K562 (cell line): ENCODE measurements around the gene ERVK3-1. TPM values are rescaled to one million over a fixed set of nuclear protein-coding genes. Genes with fewer than 3 reads are reported as not detected.

Experiments used
- ILK ChIP-seq: fragments of 450-650 bp; IDR thresholded peaks from 2 replicates; pipeline ENCODE4 v1.6.1; 2016; ENCODE audit warnings: missing genetic modification characterization, low read depth, mild to moderate bottlenecking, missing compliant biosample characterization, moderate library complexity, borderline replicate concordance
- MIER1 ChIP-seq: fragments of 450-650 bp; IDR thresholded peaks from 2 replicates; pipeline ENCODE4 v1.6.1; 2016; ENCODE audit warnings: antibody characterized with exemption, mild to moderate bottlenecking, low read depth
- MTF1 ChIP-seq: fragments of 250-450 bp; sonication (Bioruptor Pico); IDR thresholded peaks from 2 replicates; pipeline ENCODE4 v1.9.0; 2021; ENCODE audit warnings: moderate library complexity, mild to moderate bottlenecking, inconsistent platforms, borderline replicate concordance
- polyA plus RNA-seq, 8 experiments: library from polyadenylated mRNA; depleted of rRNA in 4 of 8; stranded (reverse) in 5 of 8; unstranded in 3 of 8; fragments of >200 nt; fragmentation: Nextera tagmentation in 2 of 8; fragmentation: Illumina TruSeq in 1 of 8; extraction: Ambion mirVana in 2 of 8; extraction: Trizol in 1 of 8; gene quantifications; 2 replicates each; pipeline versions ENCODE4 v1.2.1 to v1.2.3, GENCODE V29; 2011 to 2014; ENCODE audit warnings: inconsistent platforms in 1 of 8, missing spikeins in 1 of 8
- total RNA-seq, 7 experiments: library from RNA; depleted of rRNA in 6 of 7; stranded (reverse); fragments of >200 nt in 6 of 7; fragmentation: Illumina TruSeq in 2 of 7; extraction: Trizol in 2 of 7; gene quantifications; 2 replicates each; pipeline versions ENCODE4 v1.2.1 to v1.2.3, GENCODE V29; 2011 to 2021; ENCODE audit warnings: low replicate concordance in 1 of 7
- TF ChIP-seq, protein P1 (sequence below): fragments of 200-800 bp; sonication (Bioruptor generic); IDR thresholded peaks from 2 replicates; pipeline ENCODE4 v1.6.1; 2016; ENCODE audit warnings: missing genetic modification characterization, missing compliant biosample characterization
- TF ChIP-seq, protein P2 (sequence below): fragments of 450-650 bp; IDR thresholded peaks from 2 replicates; pipeline ENCODE4 v1.6.1; 2018; ENCODE audit warnings: mild to moderate bottlenecking, low read depth; ENCODE audit not compliant: partially characterized antibody

Gene ERVK3-1
- total and polyA plus RNA-seq, 9 of the 15 experiments (the other 6 are each of a cell fraction or from before 2014, with no cell fraction given): 87.6 to 299 (median 119) TPM

DNA sequence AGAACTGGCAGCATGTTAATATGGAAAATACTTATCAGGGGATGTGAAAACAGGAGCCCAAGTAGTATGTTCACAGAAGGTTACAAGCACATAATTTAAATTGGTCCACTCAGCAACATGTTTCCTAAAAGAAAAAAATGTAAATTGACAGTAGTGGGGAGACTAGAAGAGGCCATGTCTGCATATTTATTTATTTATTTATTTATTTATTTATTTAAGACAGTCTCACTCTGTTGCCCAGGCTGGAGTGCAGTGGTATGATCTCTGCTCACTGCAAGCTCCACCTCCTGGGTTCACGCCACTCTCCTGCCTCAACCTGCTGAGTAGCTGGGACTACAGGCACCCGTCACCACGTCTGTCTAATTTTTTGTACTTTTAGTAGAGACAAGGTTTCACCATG lies 40.1 kb upstream of the ERVK3-1 start (continued):
- TF ChIP-seq, protein P1, sequence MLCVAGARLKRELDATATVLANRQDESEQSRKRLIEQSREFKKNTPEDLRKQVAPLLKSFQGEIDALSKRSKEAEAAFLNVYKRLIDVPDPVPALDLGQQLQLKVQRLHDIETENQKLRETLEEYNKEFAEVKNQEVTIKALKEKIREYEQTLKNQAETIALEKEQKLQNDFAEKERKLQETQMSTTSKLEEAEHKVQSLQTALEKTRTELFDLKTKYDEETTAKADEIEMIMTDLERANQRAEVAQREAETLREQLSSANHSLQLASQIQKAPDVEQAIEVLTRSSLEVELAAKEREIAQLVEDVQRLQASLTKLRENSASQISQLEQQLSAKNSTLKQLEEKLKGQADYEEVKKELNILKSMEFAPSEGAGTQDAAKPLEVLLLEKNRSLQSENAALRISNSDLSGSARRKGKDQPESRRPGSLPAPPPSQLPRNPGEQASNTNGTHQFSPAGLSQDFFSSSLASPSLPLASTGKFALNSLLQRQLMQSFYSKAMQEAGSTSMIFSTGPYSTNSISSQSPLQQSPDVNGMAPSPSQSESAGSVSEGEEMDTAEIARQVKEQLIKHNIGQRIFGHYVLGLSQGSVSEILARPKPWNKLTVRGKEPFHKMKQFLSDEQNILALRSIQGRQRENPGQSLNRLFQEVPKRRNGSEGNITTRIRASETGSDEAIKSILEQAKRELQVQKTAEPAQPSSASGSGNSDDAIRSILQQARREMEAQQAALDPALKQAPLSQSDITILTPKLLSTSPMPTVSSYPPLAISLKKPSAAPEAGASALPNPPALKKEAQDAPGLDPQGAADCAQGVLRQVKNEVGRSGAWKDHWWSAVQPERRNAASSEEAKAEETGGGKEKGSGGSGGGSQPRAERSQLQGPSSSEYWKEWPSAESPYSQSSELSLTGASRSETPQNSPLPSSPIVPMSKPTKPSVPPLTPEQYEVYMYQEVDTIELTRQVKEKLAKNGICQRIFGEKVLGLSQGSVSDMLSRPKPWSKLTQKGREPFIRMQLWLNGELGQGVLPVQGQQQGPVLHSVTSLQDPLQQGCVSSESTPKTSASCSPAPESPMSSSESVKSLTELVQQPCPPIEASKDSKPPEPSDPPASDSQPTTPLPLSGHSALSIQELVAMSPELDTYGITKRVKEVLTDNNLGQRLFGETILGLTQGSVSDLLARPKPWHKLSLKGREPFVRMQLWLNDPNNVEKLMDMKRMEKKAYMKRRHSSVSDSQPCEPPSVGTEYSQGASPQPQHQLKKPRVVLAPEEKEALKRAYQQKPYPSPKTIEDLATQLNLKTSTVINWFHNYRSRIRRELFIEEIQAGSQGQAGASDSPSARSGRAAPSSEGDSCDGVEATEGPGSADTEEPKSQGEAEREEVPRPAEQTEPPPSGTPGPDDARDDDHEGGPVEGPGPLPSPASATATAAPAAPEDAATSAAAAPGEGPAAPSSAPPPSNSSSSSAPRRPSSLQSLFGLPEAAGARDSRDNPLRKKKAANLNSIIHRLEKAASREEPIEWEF: no peak
- TF ChIP-seq, protein P2, sequence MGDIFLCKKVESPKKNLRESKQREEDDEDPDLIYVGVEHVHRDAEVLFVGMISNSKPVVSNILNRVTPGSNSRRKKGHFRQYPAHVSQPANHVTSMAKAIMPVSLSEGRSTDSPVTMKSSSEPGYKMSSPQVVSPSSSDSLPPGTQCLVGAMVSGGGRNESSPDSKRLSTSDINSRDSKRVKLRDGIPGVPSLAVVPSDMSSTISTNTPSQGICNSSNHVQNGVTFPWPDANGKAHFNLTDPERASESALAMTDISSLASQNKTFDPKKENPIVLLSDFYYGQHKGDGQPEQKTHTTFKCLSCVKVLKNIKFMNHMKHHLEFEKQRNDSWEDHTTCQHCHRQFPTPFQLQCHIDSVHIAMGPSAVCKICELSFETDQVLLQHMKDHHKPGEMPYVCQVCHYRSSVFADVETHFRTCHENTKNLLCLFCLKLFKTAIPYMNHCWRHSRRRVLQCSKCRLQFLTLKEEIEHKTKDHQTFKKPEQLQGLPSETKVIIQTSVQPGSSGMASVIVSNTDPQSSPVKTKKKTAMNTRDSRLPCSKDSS: no peak
- no peak for TF ChIP-seq MTF1 (CRISPR knock-in tag)
- no peak for TF ChIP-seq ILK (tag)
- no peak for TF ChIP-seq MIER1
